Muscle of back (tissue), 11 donors: ENCODE results near the gene CNN3. TPM values are rescaled to one million over a fixed set of nuclear protein-coding genes. Genes with fewer than 3 reads are reported as not detected.

Experiments used
- DNase-seq, 3 donors: peaks; one replicate each; pipeline versions ENCODE4 v3.0.0 to v3.0.0-alpha.2; 2013
- polyA plus RNA-seq, 10 donors: library from polyadenylated mRNA; unstranded; fragments of 120-200 nt; gene quantifications; one replicate each; pipeline ENCODE4 v1.2.1, GENCODE V29; 2013; ENCODE audit not compliant: insufficient read length in 10 of 10

Gene CNN3
- polyA plus RNA-seq, 10 donors = 297 to 463 (median 403) TPM

- DNase-seq = no peak
Measured at GRCh38 chr1:94862718-94863117, 64.2 kb downstream of the CNN3 start.

GRCh38 chr1:94859174-94859573, 67.7 kb downstream of the CNN3 start:
- no peak for DNase-seq

DNA sequence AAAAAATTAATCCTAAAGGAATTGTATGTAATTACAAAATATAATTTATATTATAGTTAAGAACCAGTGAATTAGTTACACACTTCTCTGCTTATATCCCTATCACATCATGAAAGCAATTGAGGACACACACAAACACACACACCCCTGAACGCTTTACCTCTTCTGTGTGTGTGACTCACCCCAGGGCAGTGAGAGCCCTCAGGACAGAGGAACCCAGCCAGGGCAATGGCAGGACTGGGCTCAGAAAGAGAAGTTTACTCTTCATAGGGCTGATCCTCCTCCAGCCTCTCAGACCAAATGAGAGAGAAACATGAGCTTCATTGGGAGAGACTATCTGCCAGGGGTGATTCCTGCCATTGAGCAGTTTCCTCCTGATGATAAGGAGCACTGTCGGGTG, 68.6 kb downstream of the CNN3 start:
- no peak for DNase-seq

GRCh38 chr1:94856868-94857267, 70.0 kb downstream of the CNN3 start:
- no peak for DNase-seq

- DNase-seq = no peak
Measured at GRCh38 chr1:94856004-94856403, 70.9 kb downstream of the CNN3 start.

GRCh38 chr1:94855307-94855700, 71.6 kb downstream of the CNN3 start:
- DNase-seq = no peak

DNA sequence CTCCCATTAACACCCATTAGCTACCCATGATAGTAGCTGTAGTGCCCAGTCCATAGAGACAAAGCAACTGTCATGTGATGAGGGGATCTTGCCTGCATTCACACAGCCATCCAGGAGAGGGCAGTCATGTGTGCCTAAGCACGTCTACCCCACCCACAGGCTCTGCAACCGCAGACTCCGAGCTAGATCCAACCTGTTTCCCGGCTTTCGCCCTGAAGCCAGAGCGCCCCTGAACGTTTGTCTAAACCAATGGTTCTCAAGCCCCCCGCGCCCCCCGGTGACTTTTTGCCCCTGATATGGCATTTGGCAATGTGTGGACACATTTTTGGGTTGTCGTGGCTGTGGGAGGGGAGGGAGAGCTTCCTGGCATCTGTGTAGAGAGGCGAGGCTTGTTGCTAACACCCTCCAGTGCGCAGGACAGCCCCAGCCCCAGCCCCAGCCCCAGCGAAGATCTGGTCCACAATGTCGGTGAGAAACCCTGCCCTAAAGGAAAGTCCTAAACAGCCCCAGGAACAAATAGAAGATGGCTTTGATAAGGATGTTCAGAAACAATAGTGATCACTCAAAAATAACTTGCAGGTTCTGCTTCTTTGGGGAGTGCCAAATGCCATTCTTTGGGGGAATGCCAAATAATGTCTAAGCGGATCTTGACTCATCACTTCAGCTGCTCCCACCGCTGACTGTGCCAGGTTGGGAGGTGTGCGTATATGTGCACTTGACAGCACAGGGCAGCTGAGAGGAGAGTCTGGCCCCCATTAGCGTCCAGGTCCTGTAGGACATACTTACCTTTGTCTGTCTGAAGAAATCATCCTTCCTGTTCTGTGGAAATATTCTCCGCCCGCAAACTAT, 72.2 kb downstream of the CNN3 start:
- DNase-seq = peak; percentile 92 to 96 (median 93)

- DNase-seq = peak in 1 of 3 donors; percentile 70
Measured at GRCh38 chr1:94852788-94853187, 74.1 kb downstream of the CNN3 start.

DNA sequence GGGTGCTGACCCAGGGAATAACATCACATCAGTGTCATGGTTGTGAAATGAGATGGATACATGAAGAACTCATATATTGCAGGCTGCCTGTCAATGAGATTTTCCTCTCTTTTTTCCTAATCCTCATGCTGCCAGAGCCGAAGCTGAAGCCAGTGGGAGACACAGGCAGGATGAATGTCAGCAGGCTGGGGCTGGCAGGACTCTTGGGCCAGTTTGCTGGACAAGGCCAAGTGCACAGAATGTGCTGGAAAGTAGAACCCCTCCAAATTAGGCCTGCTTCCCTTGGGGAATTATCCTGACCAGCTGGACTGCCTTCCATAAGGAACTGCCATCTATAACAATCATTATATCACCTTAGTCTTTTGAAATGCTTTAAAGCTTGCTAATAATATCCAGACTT, 75.3 kb downstream of the CNN3 start:
- no peak for DNase-seq

Other genes with a start within 250 kb of the CNN3 start
- 1 to 10 TPM; 1.6 to 5.1 (median 3.1) TPM for gene SLC44A3, start 106.8 kb downstream of the CNN3 start, polyA plus RNA-seq
- gene ALG14, start 145.8 kb upstream of the CNN3 start, polyA plus RNA-seq = 10 to 100 TPM in 1 of 10 donors, 1 to 10 TPM in 9; 3.8 to 11.3 (median 6.1) TPM
- gene TLCD4, start 190.2 kb upstream of the CNN3 start, polyA plus RNA-seq = 10 to 100 TPM in 5 of 10 donors, 1 to 10 TPM in 5; 5.8 to 18.0 (median 9.8) TPM